SK-N-SH (cell line): Measurements from ENCODE around the gene PHF20. TPM values are rescaled to one million over a fixed set of nuclear protein-coding genes. Genes with fewer than 3 reads are reported as not detected.
"Not testable (repeated sequence)": the region's sequence is repeated elsewhere in the genome, so short reads cannot be mapped to it uniquely, and the experiment has no call there.

Experiments used
- CTCF ChIA-PET: fragments of 300-600, 350-600 bp; formaldehyde crosslinking; extraction: SDS; loops from one replicate; lab custom pipeline; 2021; lab: Yijun Ruan, JAX
- POLR2A ChIA-PET: fragments of 350-600 bp; sonication (Branson Sonifier 250); formaldehyde crosslinking; extraction: SDS; loops from one replicate; lab custom pipeline; 2020; ENCODE audit warnings: antibody characterized with exemption, inconsistent platforms; lab: Yijun Ruan, JAX
- DNase-seq: peaks from one replicate; pipeline ENCODE4 v3.0.0; 2012
- H2AFZ ChIP-seq: fragments of 200-600 bp; sonication (generic); 2 replicates; pipeline ENCODE4 v1.8.1; 2016; ENCODE audit warnings: antibody characterized with exemption, mild to moderate bottlenecking, low read depth
- H3F3A ChIP-seq: fragments of 200-600 bp; sonication (generic); replicated peaks from 2 replicates; pipeline ENCODE3; 2016; ENCODE audit warnings: antibody characterized with exemption, mild to moderate bottlenecking; ENCODE audit not compliant: insufficient read depth
- H3K27ac ChIP-seq, 2 experiments: fragments of 200-500 bp in 1 of 2; fragments of 200-600 bp in 1 of 2; sonication (Bioruptor generic) in 1 of 2; sonication (generic), shearing (Covaris generic) in 1 of 2; 2 replicates each; pipeline versions ENCODE4 v1.5.1 to v1.6.1; 2014 to 2016; ENCODE audit warnings: low read depth in 2 of 2, inconsistent platforms in 1 of 2, low read length in 1 of 2, mild to moderate bottlenecking in 1 of 2, mixed read lengths in 1 of 2
- H3K27me3 ChIP-seq: fragments of 200-600 bp; sonication (generic), shearing (Covaris generic); 2 replicates; pipeline ENCODE4 v1.6.1; 2016; ENCODE audit warnings: mixed run types; ENCODE audit not compliant: insufficient read depth
- H3K36me3 ChIP-seq, 2 experiments: fragments of 200-500 bp in 1 of 2; fragments of 200-600 bp in 1 of 2; sonication (Bioruptor generic) in 1 of 2; sonication (generic) in 1 of 2; replicated peaks in 1 of 2; 2 replicates each; pipeline versions ENCODE3 to v1.5.1; 2014 to 2016; ENCODE audit warnings: low read length in 1 of 2, mild to moderate bottlenecking in 1 of 2; ENCODE audit not compliant: insufficient read depth in 2 of 2, control insufficient read depth in 1 of 2
- H3K4me1 ChIP-seq, 2 experiments: fragments of 200-500 bp in 1 of 2; fragments of 200-600 bp in 1 of 2; sonication (Bioruptor generic) in 1 of 2; sonication (generic), shearing (Covaris generic) in 1 of 2; 2 replicates each; pipeline versions ENCODE4 v1.5.1 to v1.6.1; 2014 to 2016; ENCODE audit warnings: low read depth in 1 of 2, low read length in 1 of 2, mixed run types in 1 of 2; ENCODE audit not compliant: insufficient read depth in 2 of 2, control insufficient read depth in 1 of 2
- H3K4me2 ChIP-seq: fragments of 200-600 bp; sonication (generic), shearing (Covaris generic); 2 replicates; pipeline ENCODE4 v1.6.1; 2017; ENCODE audit warnings: mixed run types
- H3K4me3 ChIP-seq, 2 experiments: fragments of 200-500 bp in 1 of 2; fragments of 200-600 bp in 1 of 2; sonication (Bioruptor generic) in 1 of 2; sonication (generic), shearing (Covaris generic) in 1 of 2; 2 replicates each; pipeline versions ENCODE4 v1.5.1 to v1.8.1; 2014 to 2016; ENCODE audit warnings: low read depth in 2 of 2, inconsistent platforms in 1 of 2, low read length in 1 of 2, mild to moderate bottlenecking in 1 of 2, mixed read lengths in 1 of 2, moderate library complexity in 1 of 2
- H3K79me2 ChIP-seq: fragments of 200-600 bp; sonication (generic); 2 replicates; pipeline ENCODE4 v1.8.1; 2017; ENCODE audit warnings: mild to moderate bottlenecking; ENCODE audit not compliant: insufficient read depth
- H3K9ac ChIP-seq: fragments of 200-600 bp; sonication (generic); 2 replicates; pipeline ENCODE4 v1.6.1; 2017; ENCODE audit warnings: mixed run types
- H3K9me2 ChIP-seq: fragments of 200-600 bp; sonication (generic); 2 replicates; pipeline ENCODE4 v1.6.1; 2017; ENCODE audit warnings: mixed run types
- H3K9me3 ChIP-seq: fragments of 200-600 bp; sonication (generic); 2 replicates; pipeline ENCODE4 v1.6.1; 2017; ENCODE audit warnings: mixed run types, mild to moderate bottlenecking, moderate library complexity
- H4K20me1 ChIP-seq: fragments of 200-600 bp; sonication (generic); 2 replicates; pipeline ENCODE4 v1.6.1; 2017; ENCODE audit warnings: mild to moderate bottlenecking, mixed run types; ENCODE audit not compliant: insufficient read depth
- MEF2A ChIP-seq: IDR thresholded peaks from 2 replicates; pipeline ENCODE4 v1.4.0; 2012; ENCODE audit warnings: low read depth, borderline replicate concordance
- NRF1 ChIP-seq: IDR thresholded peaks from 2 replicates; pipeline ENCODE4 v1.6.1; 2012; ENCODE audit warnings: low read depth, mild to moderate bottlenecking, low read length
- RCOR1 ChIP-seq: fragments of 150-350 bp; IDR thresholded peaks from 2 replicates; pipeline ENCODE4 v1.6.1; 2017; ENCODE audit warnings: antibody characterized with exemption, low read length
- YY1 ChIP-seq: IDR thresholded peaks from 2 replicates; pipeline ENCODE4 v1.4.0; 2012; ENCODE audit warnings: low read depth, mild to moderate bottlenecking
- WGBS: methylation state at CpG from one replicate; pipeline ENCODE4 v1.1.6; 2017; ENCODE audit warnings: low lambda C conversion rate; 5-methylcytosine and 5-hydroxymethylcytosine counted together
- polyA plus RNA-seq, 3 experiments: library from polyadenylated mRNA; depleted of rRNA; stranded (reverse); fragments of >200 nt; gene quantifications; 2 replicates each; pipeline ENCODE4 v1.2.3, GENCODE V29; 2012
- small RNA-seq, 7 experiments: library from RNA; depleted of rRNA; stranded (forward); fragments of <200 nt; gene quantifications; one replicate each; pipeline ENCODE3, GENCODE V24; 2012
- TF ChIP-seq, protein P1 (sequence below): fragments of 150-350 bp; IDR thresholded peaks from 2 replicates; pipeline ENCODE4 v1.6.1; 2017; ENCODE audit warnings: antibody characterized with exemption, low read length, low read depth, borderline replicate concordance
- TF ChIP-seq, protein P2 (sequence below): IDR thresholded peaks from 2 replicates; pipeline ENCODE4 v1.4.0; 2012; ENCODE audit warnings: low read depth, borderline replicate concordance

Gene PHF20
- polyA plus RNA-seq, 1 of the 3 experiments (the other 2 are of a cell fraction) = 23.8 TPM

DNA sequence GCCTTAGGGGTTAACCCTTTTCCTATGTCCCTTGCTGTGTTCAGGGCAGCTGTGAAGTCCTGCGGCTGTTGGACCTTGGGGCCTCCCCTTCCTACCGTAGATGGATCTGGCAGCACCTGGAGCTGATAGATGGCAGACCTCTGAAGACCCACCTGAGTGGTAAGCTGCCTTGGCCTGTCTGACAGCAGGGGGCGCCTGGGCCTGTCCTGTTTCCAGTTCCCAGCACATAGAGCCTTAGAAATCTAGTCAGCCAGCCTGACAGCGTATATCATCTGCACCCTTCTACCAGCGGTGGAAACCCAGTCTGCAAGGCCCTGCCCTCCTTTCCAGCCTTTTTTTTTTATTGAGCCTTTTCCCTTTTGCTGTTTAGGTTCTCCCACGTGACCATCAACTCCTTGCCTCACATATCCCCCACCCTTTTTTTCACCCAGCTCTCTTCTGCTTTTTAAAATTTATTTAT is 223.2 kb downstream of the PHF20 start (continued):
- 0 out of 2 replicates have a peak, but pooled peaks have one; percentile 46 for TF ChIP-seq RCOR1
- TF ChIP-seq, protein P1, sequence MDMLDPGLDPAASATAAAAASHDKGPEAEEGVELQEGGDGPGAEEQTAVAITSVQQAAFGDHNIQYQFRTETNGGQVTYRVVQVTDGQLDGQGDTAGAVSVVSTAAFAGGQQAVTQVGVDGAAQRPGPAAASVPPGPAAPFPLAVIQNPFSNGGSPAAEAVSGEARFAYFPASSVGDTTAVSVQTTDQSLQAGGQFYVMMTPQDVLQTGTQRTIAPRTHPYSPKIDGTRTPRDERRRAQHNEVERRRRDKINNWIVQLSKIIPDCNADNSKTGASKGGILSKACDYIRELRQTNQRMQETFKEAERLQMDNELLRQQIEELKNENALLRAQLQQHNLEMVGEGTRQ = no peak
- TF ChIP-seq, protein P2, sequence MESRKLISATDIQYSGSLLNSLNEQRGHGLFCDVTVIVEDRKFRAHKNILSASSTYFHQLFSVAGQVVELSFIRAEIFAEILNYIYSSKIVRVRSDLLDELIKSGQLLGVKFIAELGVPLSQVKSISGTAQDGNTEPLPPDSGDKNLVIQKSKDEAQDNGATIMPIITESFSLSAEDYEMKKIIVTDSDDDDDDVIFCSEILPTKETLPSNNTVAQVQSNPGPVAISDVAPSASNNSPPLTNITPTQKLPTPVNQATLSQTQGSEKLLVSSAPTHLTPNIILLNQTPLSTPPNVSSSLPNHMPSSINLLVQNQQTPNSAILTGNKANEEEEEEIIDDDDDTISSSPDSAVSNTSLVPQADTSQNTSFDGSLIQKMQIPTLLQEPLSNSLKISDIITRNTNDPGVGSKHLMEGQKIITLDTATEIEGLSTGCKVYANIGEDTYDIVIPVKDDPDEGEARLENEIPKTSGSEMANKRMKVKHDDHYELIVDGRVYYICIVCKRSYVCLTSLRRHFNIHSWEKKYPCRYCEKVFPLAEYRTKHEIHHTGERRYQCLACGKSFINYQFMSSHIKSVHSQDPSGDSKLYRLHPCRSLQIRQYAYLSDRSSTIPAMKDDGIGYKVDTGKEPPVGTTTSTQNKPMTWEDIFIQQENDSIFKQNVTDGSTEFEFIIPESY = no peak
- TF ChIP-seq MEF2A = no peak
- no peak for TF ChIP-seq YY1
- TF ChIP-seq NRF1 = no peak

DNA sequence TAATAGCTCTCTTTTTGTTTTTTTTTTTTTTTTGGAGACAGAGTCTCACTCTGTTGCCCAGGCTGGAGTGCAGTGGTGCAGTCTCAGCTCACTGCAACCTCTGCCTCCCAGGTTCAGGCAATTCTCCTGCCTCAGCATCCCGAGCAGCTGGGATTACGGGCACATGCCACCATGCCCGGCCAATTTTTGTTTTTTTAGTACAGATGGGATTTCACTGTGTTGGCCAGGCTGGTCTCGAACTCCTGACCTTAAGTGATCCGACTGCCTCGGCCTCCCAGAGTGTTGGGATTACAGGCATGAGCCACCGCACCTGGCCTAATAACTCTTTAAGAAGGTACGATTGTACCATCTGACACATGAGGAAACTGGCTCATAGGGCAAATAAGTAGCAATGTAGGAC is 224.7 kb downstream of the PHF20 start:
- CTCF ChIA-PET = interaction anchor here (1.1 to 15.0 kb wide), 5 partner anchors 11 to 206 kb away, joined by 3 to 560 read pairs (median 6); no protein-coding TSS in a partner anchor
- POLR2A ChIA-PET = not testable (repeated sequence)

More for the DNA sequence above, 224.7 kb downstream of the PHF20 start:
- H3K4me2 ChIP-seq, DNase-seq, H3F3A ChIP-seq, H3K9ac ChIP-seq, H3K27ac ChIP-seq, H3K4me3 ChIP-seq, H2AFZ ChIP-seq, H3K36me3 ChIP-seq, H4K20me1 ChIP-seq, H3K27me3 ChIP-seq, H3K4me1 ChIP-seq, H3K9me2 ChIP-seq, H3K79me2 ChIP-seq, H3K9me3 ChIP-seq: not testable (repeated sequence)
- WGBS = 80% methylated on average over 7 of the region's 8 CpGs

Small RNA genes within 50 kb of the gene (small RNA-seq; reads per million reads assigned to genes)
- gene COX7BP2 = 0 reads per million in 7 experiments
- 0 reads per million in 7 experiments for gene HIGD1AP16
- gene RF00019 = 0 reads per million in 7 experiments
- gene RF00026 = 0 reads per million in 7 experiments
- 0 to 4.7 (median 0) reads per million in 7 experiments for gene RNU4-40P
- gene RNU6-937P = 0 reads per million in 7 experiments

Other genes starting within 250 kb of the PHF20 start
- gene C20orf173, start 242.4 kb upstream of the PHF20 start, polyA plus RNA-seq (2012; rRNA removed) = not detected in 2 replicates
- gene ERGIC3, start 229.9 kb upstream of the PHF20 start, polyA plus RNA-seq (2012; rRNA removed) = 661 and 799 TPM in 2 replicates
- 5.9 and 6.9 TPM in 2 replicates for gene SPAG4, start 156.2 kb upstream of the PHF20 start, polyA plus RNA-seq (2012; rRNA removed)
- 217 and 279 TPM in 2 replicates for gene CPNE1, start 107.1 kb upstream of the PHF20 start, polyA plus RNA-seq (2012; rRNA removed)
- gene RBM12, start 107.1 kb upstream of the PHF20 start, polyA plus RNA-seq (2012; rRNA removed) = 41.9 and 56.7 TPM in 2 replicates
- 75.6 and 89.7 TPM in 2 replicates for gene NFS1, start 72.7 kb upstream of the PHF20 start, polyA plus RNA-seq (2012; rRNA removed)
- 1,087 and 1,273 TPM in 2 replicates for gene ROMO1, start 72.6 kb upstream of the PHF20 start, polyA plus RNA-seq (2012; rRNA removed)
- 68.4 and 98.4 TPM in 2 replicates for gene RBM39, start 29.8 kb upstream of the PHF20 start, polyA plus RNA-seq (2012; rRNA removed)
- gene SCAND1, start 182.5 kb downstream of the PHF20 start, polyA plus RNA-seq (2012; rRNA removed) = 26.4 and 44.1 TPM in 2 replicates
- gene CNBD2, start 196.6 kb downstream of the PHF20 start, polyA plus RNA-seq (2012; rRNA removed) = 5.6 and 6.6 TPM in 2 replicates